Activated CD8-positive, alpha-beta memory T cell treated with anti-CD3 and anti-CD28 coated beads, Interleukin-2, amount 50 U/mL, for 48 hours (primary cell): ENCODE results near the gene PCDHB2.
"Not testable (repeated sequence)": the region's sequence is repeated elsewhere in the genome, so short reads cannot be mapped to it uniquely, and the experiment has no call there.

Experiments used
- DNase-seq: peaks from one replicate; pipeline ENCODE4 v3.0.0-alpha.2; 2020

The PCDHB2 gene

DNA sequence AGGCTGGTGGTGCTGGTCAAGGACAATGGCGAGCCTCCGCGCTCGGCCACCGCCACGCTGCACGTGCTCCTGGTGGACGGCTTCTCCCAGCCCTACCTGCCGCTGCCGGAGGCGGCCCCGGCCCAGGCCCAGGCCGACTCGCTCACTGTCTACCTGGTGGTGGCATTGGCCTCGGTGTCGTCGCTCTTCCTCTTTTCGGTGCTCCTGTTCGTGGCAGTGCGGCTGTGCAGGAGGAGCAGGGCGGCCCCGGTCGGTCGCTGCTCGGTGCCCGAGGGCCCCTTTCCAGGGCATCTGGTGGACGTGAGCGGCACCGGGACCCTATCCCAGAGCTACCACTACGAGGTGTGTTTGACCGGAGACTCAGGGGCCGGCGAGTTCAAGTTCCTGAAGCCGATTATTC, 42.9 kb downstream of the PCDHB2 start:
- DNase-seq: not testable (repeated sequence)
